ENCODE data around the gene CLDN14.

Gene CLDN14

GRCh38 chr21:36479415-36480402 lies at the start of gene CLDN14:
Gene CLDN14, minus strand, starts transcription at chr21:36480122. Its CDS starts 18,427 bp downstream, at chr21:36461695.
- no peak for DNase-seq (ENCODE audit: low read depth in 2 of 3, low spot score in 2 of 3)

GRCh38 chr21:36528716-36529115 lies 48.8 kb upstream of the CLDN14 start:
- no peak for DNase-seq (ENCODE audit: low read depth in 2 of 3, low spot score in 2 of 3)

- DNase-seq (ENCODE audit: low read depth in 2 of 3, low spot score in 2 of 3), result no peak
These were observed 47.4 kb upstream of the CLDN14 start for GRCh38 chr21:36527317-36527716.

- DNase-seq (ENCODE audit: low read depth in 2 of 3, low spot score in 2 of 3), result no peak
These were observed 46.2 kb upstream of the CLDN14 start for GRCh38 chr21:36526104-36526503.

- no peak for DNase-seq (ENCODE audit: low read depth in 2 of 3, low spot score in 2 of 3)
These were observed 44.6 kb upstream of the CLDN14 start for GRCh38 chr21:36524477-36524876.

GRCh38 chr21:36522219-36522808 lies 42.4 kb upstream of the CLDN14 start:
- no peak for DNase-seq (ENCODE audit: low read depth in 2 of 3, low spot score in 2 of 3)

- DNase-seq (ENCODE audit: low read depth in 2 of 3, low spot score in 2 of 3), result no peak
These were observed 39.1 kb upstream of the CLDN14 start for GRCh38 chr21:36518883-36519492.

- DNase-seq (ENCODE audit: low read depth in 2 of 3, low spot score in 2 of 3), result no peak
These were observed 37.6 kb upstream of the CLDN14 start for GRCh38 chr21:36517366-36518075.

- no peak for DNase-seq (ENCODE audit: low read depth in 2 of 3, low spot score in 2 of 3)
These were observed 36.4 kb upstream of the CLDN14 start for GRCh38 chr21:36516281-36516680.

- no peak for DNase-seq (ENCODE audit: low read depth in 2 of 3, low spot score in 2 of 3)
These were observed 33.5 kb upstream of the CLDN14 start for GRCh38 chr21:36513430-36513829.

- no peak for DNase-seq (ENCODE audit: low read depth in 2 of 3, low spot score in 2 of 3)
These were observed 33.0 kb upstream of the CLDN14 start for GRCh38 chr21:36512971-36513370.

GRCh38 chr21:36511484-36512220 lies 31.7 kb upstream of the CLDN14 start:
- DNase-seq (ENCODE audit: low read depth in 2 of 3, low spot score in 2 of 3), result no peak

GRCh38 chr21:36510911-36511310 lies 31.0 kb upstream of the CLDN14 start:
- DNase-seq (ENCODE audit: low read depth in 2 of 3, low spot score in 2 of 3), result no peak

- DNase-seq (ENCODE audit: low read depth in 2 of 3, low spot score in 2 of 3), result no peak
These were observed 30.2 kb upstream of the CLDN14 start for GRCh38 chr21:36509973-36510664.

GRCh38 chr21:36508948-36509347 lies 29.0 kb upstream of the CLDN14 start:
- DNase-seq (ENCODE audit: low read depth in 2 of 3, low spot score in 2 of 3), result no peak

- no peak for DNase-seq (ENCODE audit: low read depth in 2 of 3, low spot score in 2 of 3)
These were observed 27.6 kb upstream of the CLDN14 start for GRCh38 chr21:36507397-36508018.

GRCh38 chr21:36506482-36506881 lies 26.6 kb upstream of the CLDN14 start:
- DNase-seq (ENCODE audit: low read depth in 2 of 3, low spot score in 2 of 3), result no peak

- no peak for DNase-seq (ENCODE audit: low read depth in 2 of 3, low spot score in 2 of 3)
These were observed 24.4 kb upstream of the CLDN14 start for GRCh38 chr21:36504067-36505058.

All from activated CD8-positive, alpha-beta memory T cell treated with anti-CD3 and anti-CD28 coated beads for 48 hours (primary cell).